GM12878 (cell line): Measurements from ENCODE around the gene TLR1. TPM values are rescaled to one million over a fixed set of nuclear protein-coding genes. Genes with fewer than 3 reads are reported as not detected.
A peak's percentile ranks its signal among the peaks of the same experiment; 100 is the strongest.

ENCODE experiments used
- BHLHE40 ChIP-seq, 2 experiments: fragments of 450-650 bp in 1 of 2; IDR thresholded peaks; 2 replicates each; pipeline ENCODE4 v1.6.1; 2011 to 2017; ENCODE audit warnings: low read depth in 2 of 2, borderline replicate concordance in 1 of 2, improper control_type of control experiment in 1 of 2, low read length in 1 of 2, mild to moderate bottlenecking in 1 of 2
- ESRRA ChIP-seq: IDR thresholded peaks from 2 replicates; pipeline ENCODE4 v1.6.1; 2012; ENCODE audit warnings: mild to moderate bottlenecking, low read length, improper control_type of control experiment
- ETV6 ChIP-seq, 2 experiments: fragments of 450-650 bp in 1 of 2; IDR thresholded peaks in 1 of 2; conservative IDR thresholded peaks in 1 of 2; 2 replicates each; pipeline ENCODE4 v1.6.1; 2014; ENCODE audit warnings: antibody characterized with exemption in 1 of 2, borderline replicate concordance in 1 of 2, low read depth in 1 of 2, mild to moderate bottlenecking in 1 of 2, moderate library complexity in 1 of 2
- GATAD2B ChIP-seq: fragments of 450-650 bp; conservative IDR thresholded peaks from 2 replicates; pipeline ENCODE4 v1.6.1; 2017; ENCODE audit warnings: low read depth, mild to moderate bottlenecking, moderate library complexity
- LARP7 ChIP-seq: fragments of 450-650 bp; IDR thresholded peaks from 2 replicates; pipeline ENCODE4 v1.6.1; 2017; ENCODE audit warnings: mild to moderate bottlenecking
- MEF2B ChIP-seq: fragments of 450-650 bp; IDR thresholded peaks from 2 replicates; pipeline ENCODE4 v1.6.1; 2018; ENCODE audit warnings: mild to moderate bottlenecking, moderate library complexity; ENCODE audit not compliant: partially characterized antibody, poor library complexity, severe bottlenecking
- MXI1 ChIP-seq: fragments of 150-350 bp; IDR thresholded peaks from 2 replicates; pipeline ENCODE4 v1.6.1; 2011; ENCODE audit warnings: low read depth, mild to moderate bottlenecking, inconsistent platforms, low read length, improper control_type of control experiment
- MYB ChIP-seq: fragments of 150-350 bp; IDR thresholded peaks from 2 replicates; pipeline ENCODE4 v1.6.1; 2014; ENCODE audit warnings: mild to moderate bottlenecking, low read depth, low read length, borderline replicate concordance
- NR2C1 ChIP-seq: fragments of 450-650 bp; IDR thresholded peaks from 2 replicates; pipeline ENCODE4 v1.6.1; 2017; ENCODE audit warnings: antibody characterized with exemption, mild to moderate bottlenecking, moderate library complexity
- PAX5 ChIP-seq: IDR thresholded peaks from 2 replicates; pipeline ENCODE4 v1.6.1; 2011; ENCODE audit warnings: low read depth, low read length, borderline replicate concordance
- POLR2A ChIP-seq: IDR thresholded peaks from 2 replicates; pipeline ENCODE4 v1.6.1; 2011; ENCODE audit warnings: low read depth, mild to moderate bottlenecking, low read length
- PRDM15 ChIP-seq: fragments of 450-650 bp; formaldehyde crosslinking; IDR thresholded peaks from 2 replicates; pipeline ENCODE4 v1.4.0; 2020; ENCODE audit warnings: mild to moderate bottlenecking, moderate library complexity
- RCOR1 ChIP-seq: conservative IDR thresholded peaks from 2 replicates; pipeline ENCODE4 v1.6.1; 2012; ENCODE audit warnings: low read depth, low read length, improper control_type of control experiment
- RFX5 ChIP-seq: IDR thresholded peaks from 2 replicates; pipeline ENCODE4 v1.6.1; 2011; ENCODE audit warnings: low read depth, low read length, improper control_type of control experiment
- RUNX3 ChIP-seq: IDR thresholded peaks from 2 replicates; pipeline ENCODE4 v1.6.1; 2012; ENCODE audit warnings: low read length, inconsistent platforms
- SMAD1 ChIP-seq: fragments of 450-650 bp; IDR thresholded peaks from 2 replicates; pipeline ENCODE4 v1.6.1; 2018; ENCODE audit warnings: mild to moderate bottlenecking, low read depth; ENCODE audit not compliant: partially characterized antibody
- SMC3 ChIP-seq: IDR thresholded peaks from 2 replicates; pipeline ENCODE4 v1.6.1; 2011; ENCODE audit warnings: low read length, improper control_type of control experiment, borderline replicate concordance
- ZNF217 ChIP-seq: fragments of 450-650 bp; IDR thresholded peaks from 2 replicates; pipeline ENCODE4 v1.6.1; 2017; ENCODE audit warnings: antibody characterized with exemption, mild to moderate bottlenecking
- ZNF24 ChIP-seq: fragments of 450-650 bp; IDR thresholded peaks from 2 replicates; pipeline ENCODE4 v1.6.1; 2017; ENCODE audit warnings: antibody characterized with exemption, mild to moderate bottlenecking
- polyA plus RNA-seq, 11 experiments: library from polyadenylated mRNA; depleted of rRNA in 4 of 11; unstranded in 6 of 11; stranded (reverse) in 5 of 11; fragments of >200 nt; fragmentation: Nextera tagmentation in 4 of 11; fragmentation: Illumina TruSeq in 1 of 11; extraction: Ambion mirVana in 4 of 11; extraction: Trizol in 1 of 11; gene quantifications; 1 replicate in 1 of 11; 2 replicates in 10 of 11; pipeline versions ENCODE4 v1.2.1 to v1.2.3, GENCODE V29; 2011 to 2016; ENCODE audit warnings: inconsistent platforms in 2 of 11, missing spikeins in 2 of 11, low read depth in 1 of 11
- total RNA-seq, 4 experiments: library from RNA; depleted of rRNA in 3 of 4; stranded (reverse); fragments of >200 nt in 3 of 4; fragmentation: Illumina TruSeq in 1 of 4; extraction: Trizol in 1 of 4; gene quantifications; 2 replicates each; pipeline versions ENCODE4 v1.2.1 to v1.2.3, GENCODE V29; 2013 to 2021
- TF ChIP-seq, protein P1 (sequence below): IDR thresholded peaks from 2 replicates; pipeline ENCODE4 v1.6.1; 2012; ENCODE audit warnings: improper control_type of control experiment, low read depth, low read length; ENCODE audit not compliant: insufficient replicate concordance
- TF ChIP-seq, protein P2 (sequence below): fragments of 450-650 bp; IDR thresholded peaks from 2 replicates; pipeline ENCODE4 v1.6.1; 2016; ENCODE audit warnings: mild to moderate bottlenecking

Gene TLR1
- total and polyA plus RNA-seq, 10 of the 15 experiments (the other 5 are each of a cell fraction or from before 2014, with no cell fraction given), result 9.3 to 57.1 (median 20.4) TPM

DNA sequence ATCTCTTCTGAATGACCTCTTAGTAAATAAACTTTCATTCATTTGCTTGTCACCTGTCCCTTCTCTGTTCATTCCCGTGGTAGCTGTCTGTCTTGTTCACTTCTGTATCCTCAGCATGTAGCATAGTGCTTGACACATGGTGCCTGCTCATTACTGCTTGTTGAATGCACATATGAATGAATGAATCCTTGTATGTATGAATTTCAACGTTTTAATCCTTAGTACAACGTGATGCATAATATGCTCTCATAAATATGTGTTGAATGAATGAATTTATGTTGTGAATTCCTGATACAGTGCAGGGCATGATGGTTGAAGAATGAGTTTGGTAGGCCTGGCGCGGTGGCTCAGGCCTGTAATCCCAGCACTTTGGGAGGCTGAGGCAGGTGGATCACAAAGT is 24.8 kb downstream of the TLR1 start (continued):
- TF ChIP-seq ETV6 (conservative IDR thresholded peaks at IDR 0.05 in 1 of 2, IDR thresholded peaks at IDR 0.05 in 1 of 2; ENCODE audit: borderline replicate concordance in 1 of 2, low read depth in 1 of 2) (no peak), SMC3 (no peak), ESRRA (no peak), RFX5 (no peak), BHLHE40 (IDR thresholded peaks at IDR 0.05; ENCODE audit: borderline replicate concordance in 1 of 2, low read depth in 2 of 2, low read length in 1 of 2) (no peak), POLR2A (no peak), ZNF24 (peak; percentile 80), RCOR1 (no peak), ZNF217 (no peak), MEF2B (no peak), RUNX3 (no peak), LARP7 (no peak), NR2C1 (no peak), MXI1 (no peak), SMAD1 (no peak), PAX5 (no peak), MYB (no peak), PRDM15 (no peak), GATAD2B (no peak)
- TF ChIP-seq, protein P1, sequence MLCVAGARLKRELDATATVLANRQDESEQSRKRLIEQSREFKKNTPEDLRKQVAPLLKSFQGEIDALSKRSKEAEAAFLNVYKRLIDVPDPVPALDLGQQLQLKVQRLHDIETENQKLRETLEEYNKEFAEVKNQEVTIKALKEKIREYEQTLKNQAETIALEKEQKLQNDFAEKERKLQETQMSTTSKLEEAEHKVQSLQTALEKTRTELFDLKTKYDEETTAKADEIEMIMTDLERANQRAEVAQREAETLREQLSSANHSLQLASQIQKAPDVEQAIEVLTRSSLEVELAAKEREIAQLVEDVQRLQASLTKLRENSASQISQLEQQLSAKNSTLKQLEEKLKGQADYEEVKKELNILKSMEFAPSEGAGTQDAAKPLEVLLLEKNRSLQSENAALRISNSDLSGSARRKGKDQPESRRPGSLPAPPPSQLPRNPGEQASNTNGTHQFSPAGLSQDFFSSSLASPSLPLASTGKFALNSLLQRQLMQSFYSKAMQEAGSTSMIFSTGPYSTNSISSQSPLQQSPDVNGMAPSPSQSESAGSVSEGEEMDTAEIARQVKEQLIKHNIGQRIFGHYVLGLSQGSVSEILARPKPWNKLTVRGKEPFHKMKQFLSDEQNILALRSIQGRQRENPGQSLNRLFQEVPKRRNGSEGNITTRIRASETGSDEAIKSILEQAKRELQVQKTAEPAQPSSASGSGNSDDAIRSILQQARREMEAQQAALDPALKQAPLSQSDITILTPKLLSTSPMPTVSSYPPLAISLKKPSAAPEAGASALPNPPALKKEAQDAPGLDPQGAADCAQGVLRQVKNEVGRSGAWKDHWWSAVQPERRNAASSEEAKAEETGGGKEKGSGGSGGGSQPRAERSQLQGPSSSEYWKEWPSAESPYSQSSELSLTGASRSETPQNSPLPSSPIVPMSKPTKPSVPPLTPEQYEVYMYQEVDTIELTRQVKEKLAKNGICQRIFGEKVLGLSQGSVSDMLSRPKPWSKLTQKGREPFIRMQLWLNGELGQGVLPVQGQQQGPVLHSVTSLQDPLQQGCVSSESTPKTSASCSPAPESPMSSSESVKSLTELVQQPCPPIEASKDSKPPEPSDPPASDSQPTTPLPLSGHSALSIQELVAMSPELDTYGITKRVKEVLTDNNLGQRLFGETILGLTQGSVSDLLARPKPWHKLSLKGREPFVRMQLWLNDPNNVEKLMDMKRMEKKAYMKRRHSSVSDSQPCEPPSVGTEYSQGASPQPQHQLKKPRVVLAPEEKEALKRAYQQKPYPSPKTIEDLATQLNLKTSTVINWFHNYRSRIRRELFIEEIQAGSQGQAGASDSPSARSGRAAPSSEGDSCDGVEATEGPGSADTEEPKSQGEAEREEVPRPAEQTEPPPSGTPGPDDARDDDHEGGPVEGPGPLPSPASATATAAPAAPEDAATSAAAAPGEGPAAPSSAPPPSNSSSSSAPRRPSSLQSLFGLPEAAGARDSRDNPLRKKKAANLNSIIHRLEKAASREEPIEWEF, result no peak
- TF ChIP-seq, protein P2, sequence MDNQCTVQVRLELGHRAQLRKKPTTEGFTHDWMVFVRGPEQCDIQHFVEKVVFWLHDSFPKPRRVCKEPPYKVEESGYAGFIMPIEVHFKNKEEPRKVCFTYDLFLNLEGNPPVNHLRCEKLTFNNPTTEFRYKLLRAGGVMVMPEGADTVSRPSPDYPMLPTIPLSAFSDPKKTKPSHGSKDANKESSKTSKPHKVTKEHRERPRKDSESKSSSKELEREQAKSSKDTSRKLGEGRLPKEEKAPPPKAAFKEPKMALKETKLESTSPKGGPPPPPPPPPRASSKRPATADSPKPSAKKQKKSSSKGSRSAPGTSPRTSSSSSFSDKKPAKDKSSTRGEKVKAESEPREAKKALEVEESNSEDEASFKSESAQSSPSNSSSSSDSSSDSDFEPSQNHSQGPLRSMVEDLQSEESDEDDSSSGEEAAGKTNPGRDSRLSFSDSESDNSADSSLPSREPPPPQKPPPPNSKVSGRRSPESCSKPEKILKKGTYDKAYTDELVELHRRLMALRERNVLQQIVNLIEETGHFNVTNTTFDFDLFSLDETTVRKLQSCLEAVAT, result peak; percentile 74; the same call in 1 of the 2 replicates
